Measurements from ENCODE around the gene CMSS1.

Gene CMSS1

GRCh38 chr3:100100425-100100824 lies 282.8 kb downstream of the CMSS1 start:
- DNase-seq, result no peak
- Histone ChIP-seq H3K4me3 (ENCODE audit: low read length) (no peak overlapping the region), H3K9me2 (replicated peaks; ENCODE audit: insufficient read depth, low read length) (no peaks in the 10 kb centered on the region), H2AFZ (ENCODE audit: low read length) (no peak overlapping the region), H3K4me2 (ENCODE audit: low read depth, low read length) (no peak overlapping the region), H3K79me2 (ENCODE audit: low read length) (no peaks in the 10 kb centered on the region), H4K20me1 (ENCODE audit: insufficient read depth, low read length) (no peaks in the 10 kb centered on the region), H3K27me3 (replicated peaks; ENCODE audit: insufficient read depth, low read length) (no peaks in the 10 kb centered on the region), H3K4me1 (ENCODE audit: low read length) (peaks cover 22% of the 10 kb centered on the region), H3K27ac (ENCODE audit: low read length) (no peak overlapping the region), H3K9ac (ENCODE audit: low read length) (no peak overlapping the region), H3K36me3 (replicated peaks; ENCODE audit: insufficient read depth, low read length) (no peaks in the 10 kb centered on the region), H3F3A (ENCODE audit: insufficient read depth, low read length) (peaks cover 12% of the 10 kb centered on the region), H3K9me3 (replicated peaks; ENCODE audit: insufficient read depth, low read length) (no peaks in the 10 kb centered on the region)
- TF ChIP-seq CTCF (IDR thresholded peaks at IDR 0.05; ENCODE audit: low read length) (no peak), EZH2 (optimal IDR thresholded peaks at IDR 0.05; ENCODE audit: low read depth, low read length) (no peak), EZH2phosphoT487 (IDR thresholded peaks at IDR 0.05; ENCODE audit: low read length) (no peak)

- Histone ChIP-seq H3K4me3 (ENCODE audit: low read length) (no peak overlapping the region), H3F3A (ENCODE audit: insufficient read depth, low read length) (peaks cover 12% of the 10 kb centered on the region), H3K9ac (ENCODE audit: low read length) (no peak overlapping the region), H4K20me1 (ENCODE audit: insufficient read depth, low read length) (no peaks in the 10 kb centered on the region), H3K4me2 (ENCODE audit: low read depth, low read length) (no peak overlapping the region), H3K27me3 (replicated peaks; ENCODE audit: insufficient read depth, low read length) (no peaks in the 10 kb centered on the region), H3K4me1 (ENCODE audit: low read length) (peaks cover 34% of the 10 kb centered on the region), H3K9me3 (replicated peaks; ENCODE audit: insufficient read depth, low read length) (no peaks in the 10 kb centered on the region), H3K79me2 (ENCODE audit: low read length) (no peaks in the 10 kb centered on the region), H3K9me2 (replicated peaks; ENCODE audit: insufficient read depth, low read length) (no peaks in the 10 kb centered on the region), H3K36me3 (replicated peaks; ENCODE audit: insufficient read depth, low read length) (no peaks in the 10 kb centered on the region), H2AFZ (ENCODE audit: low read length) (no peak overlapping the region), H3K27ac (ENCODE audit: low read length) (no peak overlapping the region)
- TF ChIP-seq EZH2 (optimal IDR thresholded peaks at IDR 0.05; ENCODE audit: low read depth, low read length), result no peak
- TF ChIP-seq EZH2phosphoT487 (IDR thresholded peaks at IDR 0.05; ENCODE audit: low read length), result no peak
- TF ChIP-seq CTCF (IDR thresholded peaks at IDR 0.05; ENCODE audit: low read length), result no peak
- DNase-seq, result no peak
Observed at GRCh38 chr3:100102757-100103156, 285.1 kb downstream of the CMSS1 start.

DNA sequence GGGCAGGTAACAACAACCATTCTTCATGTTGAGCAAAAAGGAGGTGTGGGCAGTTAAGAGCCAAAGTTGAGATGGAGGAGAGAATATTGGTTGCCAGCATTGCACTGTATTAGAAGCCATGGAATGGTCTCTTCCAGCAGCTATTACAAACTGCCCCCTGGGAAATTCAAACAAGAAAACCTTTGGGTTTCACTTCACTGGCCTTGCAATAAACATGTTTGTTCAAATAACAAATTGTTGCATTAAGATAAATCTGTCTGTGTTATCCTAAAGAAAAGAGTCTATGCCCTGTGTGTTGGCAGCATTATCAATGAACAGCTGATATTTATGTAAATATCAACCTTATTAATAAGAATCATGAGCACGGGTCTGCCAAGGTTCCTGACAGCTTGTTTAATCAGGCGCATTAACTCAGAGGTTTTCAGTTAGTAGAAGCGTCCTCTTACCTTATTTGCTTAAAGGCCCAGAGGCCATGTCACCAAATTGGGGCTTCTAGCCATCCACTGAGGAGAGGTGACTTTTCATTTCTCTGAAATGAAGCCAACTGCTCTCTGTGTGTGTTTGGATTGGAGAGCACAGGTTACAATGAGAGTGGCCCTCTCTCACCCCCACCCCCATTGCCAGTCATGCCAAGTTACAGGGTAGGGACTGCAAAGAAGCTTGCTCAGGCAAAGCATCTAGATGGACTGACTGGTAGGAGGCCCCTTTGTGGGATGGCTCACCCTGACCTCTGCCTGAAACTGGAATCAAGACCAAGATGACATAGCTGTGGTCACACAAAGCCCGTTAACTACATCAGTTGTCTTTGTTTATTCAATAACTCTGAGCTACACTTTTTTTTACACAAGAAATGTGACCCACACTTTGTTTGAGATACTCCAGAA lies 286.1 kb downstream of the CMSS1 start:
- no peaks in the 10 kb centered on the region for H3K9me2 ChIP-seq (replicated peaks; ENCODE audit: insufficient read depth, low read length)
- H3F3A ChIP-seq (ENCODE audit: insufficient read depth, low read length), result peaks cover 12% of the 10 kb centered on the region
- no peak for TF ChIP-seq EZH2 (optimal IDR thresholded peaks at IDR 0.05; ENCODE audit: low read depth, low read length)
- no peak for TF ChIP-seq CTCF (IDR thresholded peaks at IDR 0.05; ENCODE audit: low read length)
- TF ChIP-seq EZH2phosphoT487 (IDR thresholded peaks at IDR 0.05; ENCODE audit: low read length), result no peak
- peaks cover 34% of the 10 kb centered on the region for H3K4me1 ChIP-seq (ENCODE audit: low read length)
- no peak overlapping the region for H2AFZ ChIP-seq (ENCODE audit: low read length)
- H3K27ac ChIP-seq (ENCODE audit: low read length), result peak overlapping the region; percentile 74
- no peaks in the 10 kb centered on the region for H3K79me2 ChIP-seq (ENCODE audit: low read length)
- no peak overlapping the region for H3K4me3 ChIP-seq (ENCODE audit: low read length)
- no peaks in the 10 kb centered on the region for H4K20me1 ChIP-seq (ENCODE audit: insufficient read depth, low read length)
- no peak overlapping the region for H3K9ac ChIP-seq (ENCODE audit: low read length)
- peak; percentile 80 for DNase-seq
- no peaks in the 10 kb centered on the region for H3K36me3 ChIP-seq (replicated peaks; ENCODE audit: insufficient read depth, low read length)
- no peaks in the 10 kb centered on the region for H3K27me3 ChIP-seq (replicated peaks; ENCODE audit: insufficient read depth, low read length)
- H3K4me2 ChIP-seq (ENCODE audit: low read depth, low read length), result peak overlapping the region; percentile 16
- no peaks in the 10 kb centered on the region for H3K9me3 ChIP-seq (replicated peaks; ENCODE audit: insufficient read depth, low read length)

Data from MM.1S (cell line).